Breast epithelium (tissue), 4 donors: ENCODE data around the gene FZD4. TPM values are rescaled to one million over a fixed set of nuclear protein-coding genes. Genes with fewer than 3 reads are reported as not detected.
A peak's percentile ranks its signal among the peaks of the same experiment; 100 is the strongest.
"Not testable (repeated sequence)": the region's sequence is repeated elsewhere in the genome, so short reads cannot be mapped to it uniquely, and the experiment has no call there.

Source experiments
- DNase-seq, 2 donors: peaks; one replicate each; pipeline ENCODE4 v3.0.0-alpha.2; 2019; ENCODE audit warnings: low spot score in 2 of 2
- H3K27ac ChIP-seq, 2 donors: fragments of 200-600 bp; sonication (generic) in 1 of 2; one replicate each; pipeline ENCODE4 v1.5.1; 2016 to 2019; ENCODE audit warnings: mild to moderate bottlenecking in 1 of 2
- H3K27me3 ChIP-seq, 2 donors: fragments of 200-600 bp; sonication (generic) in 1 of 2; one replicate each; pipeline versions ENCODE4 v1.5.1 to v1.6.0; 2017 to 2019; ENCODE audit warnings: control low read depth in 1 of 2, mild to moderate bottlenecking in 1 of 2
- H3K36me3 ChIP-seq: fragments of 200-600 bp; one replicate; pipeline ENCODE4 v1.5.1; 2019
- H3K4me1 ChIP-seq, 2 donors: fragments of 200-600 bp; sonication (generic); one replicate each; pipeline ENCODE4 v1.5.1; 2016 to 2019; ENCODE audit warnings: control low read depth in 1 of 2
- H3K4me3 ChIP-seq, 3 donors: fragments of 200-600 bp; sonication (generic); 1 replicate in 2 of 3; 2 replicates in 1 of 3; pipeline ENCODE4 v1.5.1; 2016 to 2019; ENCODE audit warnings: mild to moderate bottlenecking in 3 of 3, moderate library complexity in 2 of 3
- H3K9me3 ChIP-seq, 2 donors: fragments of 200-600 bp; sonication (generic) in 1 of 2; one replicate each; pipeline ENCODE4 v1.5.1; 2016 to 2019; ENCODE audit warnings: control low read depth in 1 of 2
- CTCF ChIP-seq, 3 donors: fragments of 450-650 bp; IDR thresholded peaks; one replicate each; pipeline ENCODE4 v1.5.1; 2016 to 2017; ENCODE audit warnings: antibody characterized with exemption in 3 of 3, mild to moderate bottlenecking in 3 of 3, moderate library complexity in 3 of 3
- POLR2A ChIP-seq: fragments of 450-650 bp; IDR thresholded peaks from one replicate; pipeline ENCODE4 v1.6.1; 2016; ENCODE audit warnings: antibody characterized with exemption, mild to moderate bottlenecking, moderate library complexity
- POLR2AphosphoS5 ChIP-seq, 3 donors: sonication (generic); formaldehyde crosslinking; IDR thresholded peaks; one replicate each; pipeline ENCODE4 v1.6.1; 2017; ENCODE audit warnings: antibody characterized with exemption in 3 of 3
- intact Hi-C: fragments of 100-400 bp; cut with DNase I; formaldehyde crosslinking; loops from one replicate; pipeline ENCODE4 v1.15.1; 2023; ENCODE audit warnings: low total_unique reads
- total RNA-seq, 3 donors: library from RNA; depleted of rRNA; stranded (reverse); fragments of >200 nt; gene quantifications; one replicate each; pipeline ENCODE4 v1.1.0, GENCODE V29; 2016

Gene FZD4
- total RNA-seq, 3 donors from 2014 or later = 44.5 to 408 (median 72.8) TPM

DNA sequence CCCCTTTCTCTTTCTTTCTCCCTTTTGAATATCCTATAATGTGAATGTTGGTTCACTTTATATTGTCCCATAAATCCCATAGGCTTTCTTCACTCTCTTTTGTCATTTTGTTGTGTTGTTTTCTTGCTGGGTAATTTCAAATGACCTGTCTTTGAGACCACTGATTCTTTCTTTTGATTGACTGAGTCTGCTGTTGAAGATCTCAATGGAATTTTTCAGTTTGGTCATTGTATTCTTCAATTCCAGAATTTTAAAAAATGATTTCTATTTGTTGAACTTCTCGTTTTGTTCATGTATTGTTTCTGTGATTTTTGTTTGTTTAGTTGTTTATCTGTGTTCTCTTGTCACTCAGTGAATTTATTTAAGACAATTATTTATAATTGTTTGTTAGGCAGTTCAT, 17.5 kb upstream of the FZD4 start:
- peaks cover 5 to 12% of the 10 kb centered on the region in 2 donors for H3K9me3 ChIP-seq
- no peak for DNase-seq
- H3K4me1 ChIP-seq = no peaks in the 10 kb centered on the region
- no peak overlapping the region for H3K4me3 ChIP-seq
- TF ChIP-seq POLR2A = no peak
- no peak for TF ChIP-seq CTCF (IDR thresholded peaks at IDR 0.05)
- no peak for TF ChIP-seq POLR2AphosphoS5 (IDR thresholded peaks at IDR 0.05)
- no peaks in the 10 kb centered on the region for H3K27me3 ChIP-seq
- no peak overlapping the region for H3K27ac ChIP-seq
- H3K36me3 ChIP-seq = no peaks in the 10 kb centered on the region
- intact Hi-C loops = no loop called here

GRCh38 chr11:86969258-86969657, 14.1 kb upstream of the FZD4 start:
- H3K9me3 ChIP-seq = peaks cover 5 to 12% of the 10 kb centered on the region in 2 donors
- no peaks in the 10 kb centered on the region for H3K27me3 ChIP-seq
- no peak overlapping the region for H3K27ac ChIP-seq
- no peaks in the 10 kb centered on the region for H3K36me3 ChIP-seq
- intact Hi-C loops = no loop called here
- no peak overlapping the region for H3K4me3 ChIP-seq
- no peak for DNase-seq
- H3K4me1 ChIP-seq = no peaks in the 10 kb centered on the region
- TF ChIP-seq CTCF (IDR thresholded peaks at IDR 0.05) (no peak), POLR2A (no peak), POLR2AphosphoS5 (IDR thresholded peaks at IDR 0.05) (no peak)

DNA sequence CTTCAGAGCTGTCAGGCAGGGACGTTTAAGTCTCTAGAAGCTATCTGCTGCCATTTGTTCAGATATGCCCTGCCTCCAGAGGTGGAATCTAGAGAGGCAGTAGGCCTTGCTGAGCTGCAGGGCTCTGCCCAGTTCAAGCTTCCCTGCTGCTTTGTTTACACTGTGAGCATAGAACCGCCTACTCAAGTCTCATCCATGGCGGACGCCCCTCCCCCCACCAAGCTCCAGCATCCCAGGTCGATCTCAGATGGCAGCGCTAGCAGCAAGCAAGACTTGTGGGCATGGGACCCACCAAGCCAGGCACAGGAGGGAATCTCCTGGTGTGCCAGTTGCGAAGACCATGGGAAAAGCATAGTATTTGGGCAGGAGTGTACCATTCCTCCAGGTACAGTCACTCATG, 12.4 kb upstream of the FZD4 start:
- DNase-seq, H3K27ac ChIP-seq, H3K27me3 ChIP-seq, H3K9me3 ChIP-seq, intact Hi-C loops, H3K36me3 ChIP-seq, H3K4me1 ChIP-seq, H3K4me3 ChIP-seq: not testable (repeated sequence)

GRCh38 chr11:86957976-86958646, 2.9 kb upstream of the FZD4 start:
- H3K27ac ChIP-seq = no peak overlapping the region

GRCh38 chr11:86956905-86957195, 1.7 kb upstream of the FZD4 start:
- DNase-seq = no peak
- peak overlapping the region; percentile 87 to 94 for H3K27ac ChIP-seq
- H3K27me3 ChIP-seq = no peaks in the 10 kb centered on the region
- intact Hi-C loops = loop anchor here (5.0 to 10.0 kb wide), 2 partner anchors 35 to 78 kb away; partner anchors contain the start of gene TMEM135
- H3K4me1 ChIP-seq = no peaks in the 10 kb centered on the region
- H3K9me3 ChIP-seq = no peaks in the 10 kb centered on the region
- no peaks in the 10 kb centered on the region for H3K36me3 ChIP-seq
- TF ChIP-seq POLR2AphosphoS5 (IDR thresholded peaks at IDR 0.05) = no peak
- no peak for TF ChIP-seq POLR2A
- no peak for TF ChIP-seq CTCF (IDR thresholded peaks at IDR 0.05)
- H3K4me3 ChIP-seq = peak overlapping the region in 1 of 3 donors; percentile 93

More at GRCh38 chr11:86957976-86958646, 2.9 kb upstream of the FZD4 start:
- Histone ChIP-seq H3K27me3 (no peaks in the 10 kb centered on the region), H3K4me3 (no peak overlapping the region), H3K9me3 (no peaks in the 10 kb centered on the region), H3K4me1 (no peaks in the 10 kb centered on the region), H3K36me3 (no peaks in the 10 kb centered on the region)
- DNase-seq = no peak
- TF ChIP-seq POLR2AphosphoS5 (IDR thresholded peaks at IDR 0.05) (no peak), POLR2A (no peak), CTCF (IDR thresholded peaks at IDR 0.05) (no peak)
- intact Hi-C loops = loop anchor here (5.0 to 10.0 kb wide), 2 partner anchors 34 to 77 kb away; partner anchors contain the start of gene TMEM135

DNA sequence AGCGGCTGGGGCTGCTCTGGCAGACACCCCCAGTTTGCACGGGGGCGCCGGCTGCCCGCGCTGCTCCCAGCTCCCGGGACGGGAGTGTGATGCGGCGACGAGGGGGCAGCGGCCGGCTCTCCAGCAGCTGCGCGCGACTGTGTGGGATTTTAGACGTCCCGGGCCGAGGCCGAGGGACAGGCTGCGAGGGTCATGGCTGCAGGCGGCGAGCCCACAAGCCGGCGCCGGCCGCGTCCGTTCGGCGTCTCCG, 159 bp downstream of the FZD4 start:
- intact Hi-C loops = loop anchor here (5.0 to 10.0 kb wide), 2 partner anchors 37 to 80 kb away; partner anchors contain the start of gene TMEM135
- Histone ChIP-seq H3K4me3 (peak overlapping the region; percentile 93 to 98 (median 95)), H3K36me3 (no peaks in the 10 kb centered on the region), H3K9me3 (no peaks in the 10 kb centered on the region), H3K27me3 (no peaks in the 10 kb centered on the region), H3K4me1 (no peaks in the 10 kb centered on the region), H3K27ac (peak overlapping the region; percentile 87 to 94)
- TF ChIP-seq CTCF (IDR thresholded peaks at IDR 0.05) (no peak), POLR2AphosphoS5 (IDR thresholded peaks at IDR 0.05) (no peak), POLR2A (no peak)
- no peak for DNase-seq
